SK-N-SH (cell line): ENCODE results near the gene POLR2B. TPM values are rescaled to one million over a fixed set of nuclear protein-coding genes. Genes with fewer than 3 reads are reported as not detected.

Experiments
- CTCF ChIA-PET: fragments of 300-600, 350-600 bp; formaldehyde crosslinking; extraction: SDS; loops from one replicate; lab custom pipeline; 2021; lab: Yijun Ruan, JAX
- POLR2A ChIA-PET: fragments of 350-600 bp; sonication (Branson Sonifier 250); formaldehyde crosslinking; extraction: SDS; loops from one replicate; lab custom pipeline; 2020; ENCODE audit warnings: antibody characterized with exemption, inconsistent platforms; lab: Yijun Ruan, JAX
- DNase-seq: peaks from one replicate; pipeline ENCODE4 v3.0.0; 2012
- H2AFZ ChIP-seq: fragments of 200-600 bp; sonication (generic); 2 replicates; pipeline ENCODE4 v1.8.1; 2016; ENCODE audit warnings: antibody characterized with exemption, mild to moderate bottlenecking, low read depth
- H3F3A ChIP-seq: fragments of 200-600 bp; sonication (generic); replicated peaks from 2 replicates; pipeline ENCODE3; 2016; ENCODE audit warnings: antibody characterized with exemption, mild to moderate bottlenecking; ENCODE audit not compliant: insufficient read depth
- H3K27ac ChIP-seq, 2 experiments: fragments of 200-500 bp in 1 of 2; fragments of 200-600 bp in 1 of 2; sonication (Bioruptor generic) in 1 of 2; sonication (generic), shearing (Covaris generic) in 1 of 2; 2 replicates each; pipeline versions ENCODE4 v1.5.1 to v1.6.1; 2014 to 2016; ENCODE audit warnings: low read depth in 2 of 2, inconsistent platforms in 1 of 2, low read length in 1 of 2, mild to moderate bottlenecking in 1 of 2, mixed read lengths in 1 of 2
- H3K27me3 ChIP-seq: fragments of 200-600 bp; sonication (generic), shearing (Covaris generic); 2 replicates; pipeline ENCODE4 v1.6.1; 2016; ENCODE audit warnings: mixed run types; ENCODE audit not compliant: insufficient read depth
- H3K36me3 ChIP-seq, 2 experiments: fragments of 200-500 bp in 1 of 2; fragments of 200-600 bp in 1 of 2; sonication (Bioruptor generic) in 1 of 2; sonication (generic) in 1 of 2; replicated peaks in 1 of 2; 2 replicates each; pipeline versions ENCODE3 to v1.5.1; 2014 to 2016; ENCODE audit warnings: low read length in 1 of 2, mild to moderate bottlenecking in 1 of 2; ENCODE audit not compliant: insufficient read depth in 2 of 2, control insufficient read depth in 1 of 2
- H3K4me1 ChIP-seq, 2 experiments: fragments of 200-500 bp in 1 of 2; fragments of 200-600 bp in 1 of 2; sonication (Bioruptor generic) in 1 of 2; sonication (generic), shearing (Covaris generic) in 1 of 2; 2 replicates each; pipeline versions ENCODE4 v1.5.1 to v1.6.1; 2014 to 2016; ENCODE audit warnings: low read depth in 1 of 2, low read length in 1 of 2, mixed run types in 1 of 2; ENCODE audit not compliant: insufficient read depth in 2 of 2, control insufficient read depth in 1 of 2
- H3K4me2 ChIP-seq: fragments of 200-600 bp; sonication (generic), shearing (Covaris generic); 2 replicates; pipeline ENCODE4 v1.6.1; 2017; ENCODE audit warnings: mixed run types
- H3K4me3 ChIP-seq, 2 experiments: fragments of 200-500 bp in 1 of 2; fragments of 200-600 bp in 1 of 2; sonication (Bioruptor generic) in 1 of 2; sonication (generic), shearing (Covaris generic) in 1 of 2; 2 replicates each; pipeline versions ENCODE4 v1.5.1 to v1.8.1; 2014 to 2016; ENCODE audit warnings: low read depth in 2 of 2, inconsistent platforms in 1 of 2, low read length in 1 of 2, mild to moderate bottlenecking in 1 of 2, mixed read lengths in 1 of 2, moderate library complexity in 1 of 2
- H3K79me2 ChIP-seq: fragments of 200-600 bp; sonication (generic); 2 replicates; pipeline ENCODE4 v1.8.1; 2017; ENCODE audit warnings: mild to moderate bottlenecking; ENCODE audit not compliant: insufficient read depth
- H3K9ac ChIP-seq: fragments of 200-600 bp; sonication (generic); 2 replicates; pipeline ENCODE4 v1.6.1; 2017; ENCODE audit warnings: mixed run types
- H3K9me2 ChIP-seq: fragments of 200-600 bp; sonication (generic); 2 replicates; pipeline ENCODE4 v1.6.1; 2017; ENCODE audit warnings: mixed run types
- H3K9me3 ChIP-seq: fragments of 200-600 bp; sonication (generic); 2 replicates; pipeline ENCODE4 v1.6.1; 2017; ENCODE audit warnings: mixed run types, mild to moderate bottlenecking, moderate library complexity
- H4K20me1 ChIP-seq: fragments of 200-600 bp; sonication (generic); 2 replicates; pipeline ENCODE4 v1.6.1; 2017; ENCODE audit warnings: mild to moderate bottlenecking, mixed run types; ENCODE audit not compliant: insufficient read depth
- FOXJ3 ChIP-seq: sonication (generic); formaldehyde crosslinking; IDR thresholded peaks from 2 replicates; pipeline ENCODE4 v1.5.1; 2020; ENCODE audit warnings: mild to moderate bottlenecking, missing genetic modification reagents
- FOXM1 ChIP-seq: IDR thresholded peaks from 2 replicates; pipeline ENCODE4 v1.4.0; 2012; ENCODE audit warnings: low read depth, mild to moderate bottlenecking
- GABPA ChIP-seq: IDR thresholded peaks from 2 replicates; pipeline ENCODE4 v1.4.0; 2012; ENCODE audit warnings: low read depth, mild to moderate bottlenecking
- GATA2 ChIP-seq: sonication (generic); formaldehyde crosslinking; IDR thresholded peaks from 2 replicates; pipeline ENCODE4 v1.5.0; 2020; ENCODE audit warnings: mild to moderate bottlenecking, missing genetic modification reagents
- JUND ChIP-seq: IDR thresholded peaks from 2 replicates; pipeline ENCODE4 v1.4.0; 2012
- MEF2A ChIP-seq: IDR thresholded peaks from 2 replicates; pipeline ENCODE4 v1.4.0; 2012; ENCODE audit warnings: low read depth, borderline replicate concordance
- NRF1 ChIP-seq: IDR thresholded peaks from 2 replicates; pipeline ENCODE4 v1.6.1; 2012; ENCODE audit warnings: low read depth, mild to moderate bottlenecking, low read length
- POLR2AphosphoS5 ChIP-seq: IDR thresholded peaks from 2 replicates; pipeline ENCODE4 v1.6.1; 2012; ENCODE audit warnings: low read depth, low read length
- RAD21 ChIP-seq: IDR thresholded peaks from 2 replicates; pipeline ENCODE4 v1.6.1; 2012; ENCODE audit warnings: mild to moderate bottlenecking, low read length
- RFX5 ChIP-seq: IDR thresholded peaks from 2 replicates; pipeline ENCODE4 v1.6.1; 2012; ENCODE audit warnings: mild to moderate bottlenecking, improper control_type of control experiment, low read length
- RXRA ChIP-seq: IDR thresholded peaks from 2 replicates; pipeline ENCODE4 v1.4.0; 2012; ENCODE audit warnings: low read depth, mild to moderate bottlenecking, borderline replicate concordance
- SMC3 ChIP-seq: IDR thresholded peaks from 2 replicates; pipeline ENCODE4 v1.6.1; 2012; ENCODE audit warnings: low read depth, low read length, improper control_type of control experiment
- TCF12 ChIP-seq: IDR thresholded peaks from 2 replicates; pipeline ENCODE4 v1.4.0; 2012
- TEAD4 ChIP-seq: IDR thresholded peaks from 2 replicates; pipeline ENCODE4 v1.4.0; 2012; ENCODE audit warnings: mild to moderate bottlenecking, borderline replicate concordance; ENCODE audit not compliant: insufficient read depth
- WGBS: methylation state at CpG from one replicate; pipeline ENCODE4 v1.1.6; 2017; ENCODE audit warnings: low lambda C conversion rate; 5-methylcytosine and 5-hydroxymethylcytosine counted together
- polyA plus RNA-seq, 3 experiments: library from polyadenylated mRNA; depleted of rRNA; stranded (reverse); fragments of >200 nt; gene quantifications; 2 replicates each; pipeline ENCODE4 v1.2.3, GENCODE V29; 2012
- TF ChIP-seq, protein P1 (sequence below): fragments of 150-350 bp; IDR thresholded peaks from 2 replicates; pipeline ENCODE4 v1.6.1; 2017; ENCODE audit warnings: antibody characterized with exemption, low read length, low read depth, borderline replicate concordance
- TF ChIP-seq, protein P2 (sequence below): IDR thresholded peaks from 2 replicates; pipeline ENCODE4 v1.4.0; 2012; ENCODE audit warnings: low read depth, borderline replicate concordance
- TF ChIP-seq, protein P3 (sequence below): fragments of 200-600 bp; sonication (generic); IDR thresholded peaks from 2 replicates; pipeline ENCODE4 v1.6.1; 2017; ENCODE audit warnings: antibody characterized with exemption, mild to moderate bottlenecking, moderate library complexity
- TF ChIP-seq, protein P4 (sequence below): IDR thresholded peaks from 2 replicates; pipeline ENCODE4 v1.4.0; 2012; ENCODE audit warnings: low read depth
- TF ChIP-seq, protein P5 (sequence below): fragments of 150-350 bp; IDR thresholded peaks from 2 replicates; pipeline ENCODE4 v1.6.1; 2016; ENCODE audit warnings: mild to moderate bottlenecking, low read depth, low read length
- TF ChIP-seq, protein P6 (sequence below): IDR thresholded peaks from 2 replicates; pipeline ENCODE4 v1.6.1; 2012; ENCODE audit warnings: mild to moderate bottlenecking, low read depth, low read length, moderate library complexity

POLR2B gene
- polyA plus RNA-seq, 1 of the 3 experiments (the other 2 are of a cell fraction), result 58.5 TPM

- peaks cover 15 to 19% of the 10 kb centered on the region in 2 experiments for H3K4me1 ChIP-seq
- peaks cover 33% of the 10 kb centered on the region for H3F3A ChIP-seq
- H3K9me2 ChIP-seq, result no peaks in the 10 kb centered on the region
- no peak overlapping the region for H3K4me2 ChIP-seq
- ChIA-PET CTCF (interaction anchor here (1.7 to 1.9 kb wide), 2 partner anchors 15 to 23 kb away, joined by 4 to 6 read pairs; no protein-coding TSS in a partner anchor), POLR2A (interaction anchor here (0.6 kb wide), 1 partner anchor 73 kb away, joined by 5 read pairs; no protein-coding TSS in a partner anchor)
- H3K4me3 ChIP-seq, result no peak overlapping the region
- no peak for DNase-seq
- no peak overlapping the region; the same call in 1 of the 2 replicates for H2AFZ ChIP-seq
- no peaks in the 10 kb centered on the region for H4K20me1 ChIP-seq
- WGBS, result 59% methylated on average over 5 of the region's 5 CpGs
- H3K36me3 ChIP-seq, result no peaks in the 10 kb centered on the region
- no peaks in the 10 kb centered on the region for H3K27me3 ChIP-seq
- H3K79me2 ChIP-seq, result no peaks in the 10 kb centered on the region
- H3K9ac ChIP-seq, result no peak overlapping the region
- peak overlapping the region in 1 of 2 experiments; percentile 92; a peak in 2 of 4 replicates for H3K27ac ChIP-seq
- TF ChIP-seq FOXJ3 (CRISPR knock-in tag) (no peak), POLR2AphosphoS5 (no peak), RAD21 (no peak), TEAD4 (no peak), JUND (no peak), GABPA (no peak), SMC3 (no peak), FOXM1 (no peak), RXRA (no peak), NRF1 (no peak), RFX5 (no peak), GATA2 (CRISPR knock-in tag) (no peak), TCF12 (no peak), MEF2A (no peak)
- TF ChIP-seq, protein P1, sequence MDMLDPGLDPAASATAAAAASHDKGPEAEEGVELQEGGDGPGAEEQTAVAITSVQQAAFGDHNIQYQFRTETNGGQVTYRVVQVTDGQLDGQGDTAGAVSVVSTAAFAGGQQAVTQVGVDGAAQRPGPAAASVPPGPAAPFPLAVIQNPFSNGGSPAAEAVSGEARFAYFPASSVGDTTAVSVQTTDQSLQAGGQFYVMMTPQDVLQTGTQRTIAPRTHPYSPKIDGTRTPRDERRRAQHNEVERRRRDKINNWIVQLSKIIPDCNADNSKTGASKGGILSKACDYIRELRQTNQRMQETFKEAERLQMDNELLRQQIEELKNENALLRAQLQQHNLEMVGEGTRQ, result no peak
- TF ChIP-seq, protein P2, sequence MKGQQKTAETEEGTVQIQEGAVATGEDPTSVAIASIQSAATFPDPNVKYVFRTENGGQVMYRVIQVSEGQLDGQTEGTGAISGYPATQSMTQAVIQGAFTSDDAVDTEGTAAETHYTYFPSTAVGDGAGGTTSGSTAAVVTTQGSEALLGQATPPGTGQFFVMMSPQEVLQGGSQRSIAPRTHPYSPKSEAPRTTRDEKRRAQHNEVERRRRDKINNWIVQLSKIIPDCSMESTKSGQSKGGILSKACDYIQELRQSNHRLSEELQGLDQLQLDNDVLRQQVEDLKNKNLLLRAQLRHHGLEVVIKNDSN, result no peak
- TF ChIP-seq, protein P3, sequence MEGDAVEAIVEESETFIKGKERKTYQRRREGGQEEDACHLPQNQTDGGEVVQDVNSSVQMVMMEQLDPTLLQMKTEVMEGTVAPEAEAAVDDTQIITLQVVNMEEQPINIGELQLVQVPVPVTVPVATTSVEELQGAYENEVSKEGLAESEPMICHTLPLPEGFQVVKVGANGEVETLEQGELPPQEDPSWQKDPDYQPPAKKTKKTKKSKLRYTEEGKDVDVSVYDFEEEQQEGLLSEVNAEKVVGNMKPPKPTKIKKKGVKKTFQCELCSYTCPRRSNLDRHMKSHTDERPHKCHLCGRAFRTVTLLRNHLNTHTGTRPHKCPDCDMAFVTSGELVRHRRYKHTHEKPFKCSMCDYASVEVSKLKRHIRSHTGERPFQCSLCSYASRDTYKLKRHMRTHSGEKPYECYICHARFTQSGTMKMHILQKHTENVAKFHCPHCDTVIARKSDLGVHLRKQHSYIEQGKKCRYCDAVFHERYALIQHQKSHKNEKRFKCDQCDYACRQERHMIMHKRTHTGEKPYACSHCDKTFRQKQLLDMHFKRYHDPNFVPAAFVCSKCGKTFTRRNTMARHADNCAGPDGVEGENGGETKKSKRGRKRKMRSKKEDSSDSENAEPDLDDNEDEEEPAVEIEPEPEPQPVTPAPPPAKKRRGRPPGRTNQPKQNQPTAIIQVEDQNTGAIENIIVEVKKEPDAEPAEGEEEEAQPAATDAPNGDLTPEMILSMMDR, result no peak
- TF ChIP-seq, protein P4, sequence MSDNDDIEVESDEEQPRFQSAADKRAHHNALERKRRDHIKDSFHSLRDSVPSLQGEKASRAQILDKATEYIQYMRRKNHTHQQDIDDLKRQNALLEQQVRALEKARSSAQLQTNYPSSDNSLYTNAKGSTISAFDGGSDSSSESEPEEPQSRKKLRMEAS, result no peak
- TF ChIP-seq, protein P5, sequence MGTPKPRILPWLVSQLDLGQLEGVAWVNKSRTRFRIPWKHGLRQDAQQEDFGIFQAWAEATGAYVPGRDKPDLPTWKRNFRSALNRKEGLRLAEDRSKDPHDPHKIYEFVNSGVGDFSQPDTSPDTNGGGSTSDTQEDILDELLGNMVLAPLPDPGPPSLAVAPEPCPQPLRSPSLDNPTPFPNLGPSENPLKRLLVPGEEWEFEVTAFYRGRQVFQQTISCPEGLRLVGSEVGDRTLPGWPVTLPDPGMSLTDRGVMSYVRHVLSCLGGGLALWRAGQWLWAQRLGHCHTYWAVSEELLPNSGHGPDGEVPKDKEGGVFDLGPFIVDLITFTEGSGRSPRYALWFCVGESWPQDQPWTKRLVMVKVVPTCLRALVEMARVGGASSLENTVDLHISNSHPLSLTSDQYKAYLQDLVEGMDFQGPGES, result no peak
- TF ChIP-seq, protein P6, sequence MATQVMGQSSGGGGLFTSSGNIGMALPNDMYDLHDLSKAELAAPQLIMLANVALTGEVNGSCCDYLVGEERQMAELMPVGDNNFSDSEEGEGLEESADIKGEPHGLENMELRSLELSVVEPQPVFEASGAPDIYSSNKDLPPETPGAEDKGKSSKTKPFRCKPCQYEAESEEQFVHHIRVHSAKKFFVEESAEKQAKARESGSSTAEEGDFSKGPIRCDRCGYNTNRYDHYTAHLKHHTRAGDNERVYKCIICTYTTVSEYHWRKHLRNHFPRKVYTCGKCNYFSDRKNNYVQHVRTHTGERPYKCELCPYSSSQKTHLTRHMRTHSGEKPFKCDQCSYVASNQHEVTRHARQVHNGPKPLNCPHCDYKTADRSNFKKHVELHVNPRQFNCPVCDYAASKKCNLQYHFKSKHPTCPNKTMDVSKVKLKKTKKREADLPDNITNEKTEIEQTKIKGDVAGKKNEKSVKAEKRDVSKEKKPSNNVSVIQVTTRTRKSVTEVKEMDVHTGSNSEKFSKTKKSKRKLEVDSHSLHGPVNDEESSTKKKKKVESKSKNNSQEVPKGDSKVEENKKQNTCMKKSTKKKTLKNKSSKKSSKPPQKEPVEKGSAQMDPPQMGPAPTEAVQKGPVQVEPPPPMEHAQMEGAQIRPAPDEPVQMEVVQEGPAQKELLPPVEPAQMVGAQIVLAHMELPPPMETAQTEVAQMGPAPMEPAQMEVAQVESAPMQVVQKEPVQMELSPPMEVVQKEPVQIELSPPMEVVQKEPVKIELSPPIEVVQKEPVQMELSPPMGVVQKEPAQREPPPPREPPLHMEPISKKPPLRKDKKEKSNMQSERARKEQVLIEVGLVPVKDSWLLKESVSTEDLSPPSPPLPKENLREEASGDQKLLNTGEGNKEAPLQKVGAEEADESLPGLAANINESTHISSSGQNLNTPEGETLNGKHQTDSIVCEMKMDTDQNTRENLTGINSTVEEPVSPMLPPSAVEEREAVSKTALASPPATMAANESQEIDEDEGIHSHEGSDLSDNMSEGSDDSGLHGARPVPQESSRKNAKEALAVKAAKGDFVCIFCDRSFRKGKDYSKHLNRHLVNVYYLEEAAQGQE, result no peak
- H3K9me3 ChIP-seq, result no peaks in the 10 kb centered on the region
Measured at GRCh38 chr4:57061395-57061794, 82.7 kb downstream of the POLR2B start.
